GM12892 (cell line): ENCODE data around the gene UBR2.

Experiments used
- POLR2A ChIP-seq: IDR thresholded peaks from 2 replicates; pipeline ENCODE4 v1.6.1; 2011; ENCODE audit warnings: low read depth, low read length, control low read depth
- POLR2AphosphoS5 ChIP-seq: IDR thresholded peaks from 2 replicates; pipeline ENCODE4 v1.6.1; 2011; ENCODE audit warnings: low read depth, low read length, control low read depth

GRCh38 chr6:42710316-42710715 lies 146.5 kb downstream of the UBR2 start:
- no peak for TF ChIP-seq POLR2A
- no peak for TF ChIP-seq POLR2AphosphoS5
